HG02870 (cell line): ENCODE data around the gene MAN1B1.
"Not testable (repeated sequence)": the region's sequence is repeated elsewhere in the genome, so short reads cannot be mapped to it uniquely, and the experiment has no call there.

Source experiments
- ATAC-seq: cut with Tn5 transposase; IDR thresholded peaks from one replicate; pipeline ENCODE4 v1.9.1; 2021; ENCODE audit warnings: mild to moderate bottlenecking, moderate library complexity; ENCODE audit not compliant: unreplicated experiment

The MAN1B1 gene

DNA sequence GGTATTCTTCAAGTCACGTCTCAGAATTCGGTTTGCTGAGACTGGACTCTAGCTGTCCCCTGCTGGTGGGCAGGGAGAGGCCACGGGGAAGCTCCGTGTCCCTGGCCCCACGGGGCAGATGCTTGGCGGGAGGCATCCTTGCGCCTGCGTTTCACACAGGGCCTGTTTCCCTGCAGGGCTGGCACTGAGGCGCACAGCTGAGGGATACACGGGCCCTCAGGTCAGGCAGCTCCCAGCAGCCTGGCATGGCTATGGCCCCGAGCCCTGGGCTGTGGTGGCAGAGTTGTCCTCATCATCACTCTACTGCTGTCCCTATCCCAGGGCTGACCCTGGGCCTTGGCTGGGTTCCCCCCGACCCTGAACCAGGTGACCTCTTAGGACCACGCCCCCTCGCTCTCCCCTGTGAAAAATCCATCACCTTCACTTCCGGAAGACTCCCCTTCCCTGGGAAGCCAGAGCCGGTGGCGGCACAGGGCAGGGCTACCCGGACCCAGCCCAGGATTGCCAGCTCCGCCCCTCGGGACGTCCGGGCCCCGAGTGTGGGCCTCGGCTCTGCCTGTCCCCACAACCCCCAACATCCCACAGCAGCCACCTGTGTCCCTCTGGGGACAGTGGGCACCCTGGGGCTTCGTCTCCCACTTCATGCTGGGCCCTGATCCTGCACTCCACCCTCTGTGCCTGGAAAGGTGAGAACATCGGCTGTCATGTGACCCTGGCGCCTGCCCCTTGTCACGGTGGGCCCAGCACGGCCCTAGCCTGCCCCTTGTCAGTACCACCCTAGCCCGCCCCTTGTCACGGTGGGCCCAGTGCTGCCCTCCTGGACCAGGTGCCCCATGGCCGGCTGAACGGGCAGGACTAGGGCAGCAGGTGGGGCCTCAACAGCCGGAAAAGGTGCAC is 22.7 kb downstream of the MAN1B1 start:
- ATAC-seq: no peak

DNA sequence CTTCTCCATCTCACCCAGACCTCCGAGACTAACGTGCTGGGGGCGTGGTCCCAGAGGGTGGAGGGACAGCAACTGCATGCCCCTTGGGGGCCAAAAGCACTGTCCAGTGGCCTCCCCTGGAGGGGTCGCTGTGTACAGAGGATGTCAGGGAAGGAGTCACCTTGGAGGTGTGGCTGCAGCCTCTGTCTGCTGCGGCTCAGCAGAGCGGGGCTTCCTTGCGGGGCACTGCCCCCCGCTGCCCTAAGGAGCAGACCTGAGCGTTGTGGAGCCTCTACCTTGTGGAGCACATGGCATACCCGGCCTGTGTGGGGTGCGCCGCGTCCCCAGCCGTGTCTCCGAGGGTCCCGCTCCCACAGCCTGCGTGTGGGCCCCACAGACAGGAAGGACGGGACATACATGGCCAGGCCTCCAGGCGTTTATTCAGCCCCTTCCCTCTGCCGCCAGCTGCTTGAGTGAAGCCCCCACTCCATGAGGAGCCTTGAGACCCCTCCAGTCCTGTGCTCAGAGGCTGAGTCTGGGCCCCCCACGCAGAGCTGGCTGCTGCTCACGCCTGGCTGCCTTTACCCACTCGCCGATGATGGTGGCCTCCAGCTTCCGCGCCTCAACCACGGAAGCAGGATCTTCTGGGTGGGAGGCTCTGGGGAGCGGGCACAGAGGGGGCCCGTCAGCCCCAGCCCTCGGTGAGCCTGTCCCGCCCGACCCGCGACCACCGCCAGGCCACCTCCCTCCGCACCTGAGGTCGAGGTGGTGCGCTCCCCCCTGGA is 23.5 kb downstream of the MAN1B1 start:
- no peak for ATAC-seq

DNA sequence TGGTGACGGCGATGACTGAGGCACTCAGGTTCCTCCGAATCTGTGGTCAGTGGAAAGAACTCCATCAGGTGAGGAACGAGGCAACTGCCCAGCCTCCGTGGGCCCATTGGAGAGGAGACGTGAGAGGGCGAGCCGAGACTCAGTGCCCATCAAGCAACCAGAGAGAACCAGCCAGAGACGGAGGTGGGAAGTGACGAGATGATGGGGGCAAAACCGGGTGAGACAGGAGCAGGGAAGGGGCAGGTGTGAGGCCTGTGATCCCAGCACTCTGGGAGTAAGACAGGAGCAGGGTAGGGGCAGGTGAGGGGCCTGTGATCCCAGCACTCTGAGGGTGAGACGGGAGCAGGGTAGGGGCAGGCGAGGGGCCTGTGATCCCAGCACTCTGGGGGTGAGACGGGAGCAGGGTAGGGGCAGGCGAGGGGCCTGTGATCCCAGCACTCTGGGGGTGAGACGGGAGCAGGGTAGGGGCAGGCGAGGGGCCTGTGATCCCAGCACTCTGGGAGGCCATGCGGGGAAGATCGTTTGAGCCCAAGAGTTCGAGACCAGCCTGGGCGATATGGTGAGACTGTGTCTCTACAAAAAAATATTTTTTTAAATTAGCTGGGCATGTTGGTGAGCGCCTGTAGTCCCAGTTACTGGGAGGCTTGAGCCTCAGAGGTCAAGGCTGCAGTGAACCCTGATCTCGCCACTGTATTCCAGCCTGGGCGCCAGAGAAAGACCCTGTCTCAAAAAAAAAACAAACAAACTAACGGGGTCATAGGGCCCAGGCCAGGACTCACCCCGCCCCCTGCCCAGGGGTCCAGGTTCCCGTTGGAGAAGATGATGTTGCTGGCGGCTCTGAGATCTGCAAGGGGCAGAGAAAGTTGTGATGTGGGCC is 24.4 kb downstream of the MAN1B1 start:
- no peak for ATAC-seq

DNA sequence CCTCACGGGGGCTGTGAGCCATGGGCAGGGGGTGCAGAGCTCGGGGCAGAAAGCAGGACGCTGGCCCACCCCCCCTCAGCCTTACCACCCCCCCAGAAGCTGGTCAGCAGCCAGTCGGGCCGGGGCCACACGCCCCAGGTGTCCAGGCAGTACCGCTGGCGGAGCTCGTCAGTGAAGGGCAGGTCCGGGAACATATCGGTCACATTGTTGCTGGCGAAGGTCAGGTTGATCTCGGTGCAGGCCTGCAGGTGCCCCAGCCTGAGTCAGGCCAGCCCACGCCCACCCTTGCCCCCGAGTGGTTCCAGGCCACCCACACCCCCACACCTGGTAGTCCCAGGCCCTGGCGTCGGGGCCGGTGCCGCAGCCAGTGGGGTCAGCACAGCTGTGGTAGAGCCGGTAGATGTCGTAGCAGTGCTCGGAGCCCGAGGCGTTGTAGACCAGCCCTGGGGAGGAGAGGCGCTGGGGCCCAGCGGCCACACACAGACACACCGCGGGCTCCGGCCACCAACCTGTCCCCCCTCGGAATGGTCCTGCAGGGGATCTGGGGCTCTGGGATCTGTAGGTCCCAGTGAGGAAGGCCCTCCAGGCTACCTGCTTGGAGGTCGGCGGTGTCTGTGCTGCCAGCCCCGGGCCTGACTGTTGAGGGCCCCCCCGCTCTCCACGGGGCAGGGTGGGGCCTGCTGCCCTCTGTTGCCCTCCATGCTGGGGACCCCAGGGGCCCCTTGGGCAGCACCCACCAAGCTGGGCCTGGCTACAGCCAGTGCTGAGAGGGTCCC is 25.2 kb downstream of the MAN1B1 start:
- ATAC-seq: no peak

DNA sequence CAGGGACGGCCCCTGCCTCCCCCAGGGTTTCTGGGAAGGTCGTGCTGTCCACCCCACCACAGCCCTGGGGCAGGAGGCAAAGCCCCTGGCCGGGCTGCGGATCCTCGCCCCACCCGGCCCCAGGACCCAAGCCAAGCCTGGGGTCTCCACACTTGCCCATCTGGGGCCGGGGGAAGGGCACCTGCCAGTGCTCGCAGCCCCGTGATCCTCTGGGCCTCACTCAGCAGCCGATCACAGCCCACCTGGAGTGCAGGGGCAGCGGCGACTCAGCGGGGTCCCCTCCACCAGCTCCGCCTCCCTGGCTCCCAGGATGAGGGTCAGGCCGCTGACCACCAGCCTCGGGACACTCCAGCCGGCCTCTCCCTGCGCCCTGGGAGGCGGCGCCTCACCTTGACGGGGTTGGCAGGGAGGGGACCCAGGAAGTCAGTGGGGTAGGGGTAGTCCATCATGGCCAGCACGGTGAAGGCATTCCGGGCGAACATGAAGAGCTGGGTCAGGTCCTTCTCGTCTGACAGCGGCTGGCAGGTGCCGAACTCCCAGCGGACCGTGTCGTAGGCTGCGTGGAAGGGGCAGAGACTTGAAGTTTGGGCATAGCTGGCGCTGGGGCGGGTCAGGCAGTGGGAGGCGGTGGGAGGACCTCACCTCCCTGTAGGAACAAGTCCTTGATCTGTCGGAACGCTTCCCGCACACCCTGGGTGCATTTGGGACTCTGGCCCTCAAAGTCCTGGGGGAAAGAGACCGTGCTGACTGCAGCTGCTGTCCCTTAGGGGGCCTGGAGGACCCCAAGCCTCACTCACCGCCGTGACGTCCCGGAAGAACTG is 26.0 kb downstream of the MAN1B1 start:
- no peak for ATAC-seq

DNA sequence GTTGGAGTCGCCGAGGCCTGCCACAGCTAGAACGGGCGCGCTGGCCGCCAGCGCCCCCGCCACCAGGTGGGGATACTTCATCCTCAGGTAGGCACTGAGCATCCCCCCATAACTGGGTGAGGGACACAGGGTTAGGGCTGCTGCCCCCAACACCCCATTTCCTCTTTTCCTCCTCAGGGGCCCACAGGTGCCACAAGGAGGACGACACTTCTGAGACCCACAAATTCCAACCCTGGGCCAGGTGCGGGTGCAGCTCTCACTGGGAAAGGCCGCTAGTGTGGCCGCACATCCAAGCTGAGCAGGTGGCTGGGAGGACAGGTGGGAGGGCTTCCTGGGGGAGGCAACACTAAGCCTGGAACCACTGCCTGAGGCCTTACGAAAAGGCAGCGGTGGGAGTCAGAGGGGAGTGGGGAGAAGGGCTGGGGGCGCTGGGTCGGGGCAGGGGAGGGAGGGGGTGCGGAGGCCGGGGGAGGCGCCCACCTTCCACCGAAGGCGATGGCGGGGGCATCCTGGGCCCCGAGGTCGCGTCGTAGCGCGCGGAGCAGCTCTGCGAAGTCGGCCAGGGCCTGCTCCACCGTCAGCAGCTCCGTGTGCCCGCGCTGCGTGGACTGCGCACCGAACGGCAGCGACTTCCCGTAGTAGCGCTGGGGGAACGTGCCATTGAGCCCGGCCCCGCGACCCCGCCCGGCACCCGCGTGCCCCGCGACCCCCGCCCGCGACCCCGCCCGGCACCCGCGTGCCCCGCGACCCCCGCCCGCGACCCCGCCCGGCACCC is 26.8 kb downstream of the MAN1B1 start:
- no peak for ATAC-seq

DNA sequence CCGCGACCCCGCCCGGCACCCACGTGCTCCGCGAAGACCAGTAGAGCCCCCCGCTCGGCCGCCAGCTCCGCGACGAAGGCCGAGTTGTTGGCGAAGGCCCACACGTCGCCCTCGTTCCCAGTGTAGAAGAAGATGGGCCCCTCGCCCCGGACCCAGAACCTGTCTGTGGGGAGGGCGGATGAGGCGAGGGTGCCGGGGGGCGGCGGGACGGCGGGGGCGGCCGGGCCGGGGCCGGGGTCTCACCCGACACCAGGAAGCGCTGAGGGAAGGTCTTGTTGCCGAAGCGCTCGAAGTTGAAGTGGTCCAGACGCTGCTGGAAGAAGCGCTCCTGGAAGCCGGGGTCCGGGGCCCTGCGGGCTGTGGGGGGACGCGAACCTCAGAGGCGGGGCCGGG is 27.4 kb downstream of the MAN1B1 start:
- no peak for ATAC-seq

DNA sequence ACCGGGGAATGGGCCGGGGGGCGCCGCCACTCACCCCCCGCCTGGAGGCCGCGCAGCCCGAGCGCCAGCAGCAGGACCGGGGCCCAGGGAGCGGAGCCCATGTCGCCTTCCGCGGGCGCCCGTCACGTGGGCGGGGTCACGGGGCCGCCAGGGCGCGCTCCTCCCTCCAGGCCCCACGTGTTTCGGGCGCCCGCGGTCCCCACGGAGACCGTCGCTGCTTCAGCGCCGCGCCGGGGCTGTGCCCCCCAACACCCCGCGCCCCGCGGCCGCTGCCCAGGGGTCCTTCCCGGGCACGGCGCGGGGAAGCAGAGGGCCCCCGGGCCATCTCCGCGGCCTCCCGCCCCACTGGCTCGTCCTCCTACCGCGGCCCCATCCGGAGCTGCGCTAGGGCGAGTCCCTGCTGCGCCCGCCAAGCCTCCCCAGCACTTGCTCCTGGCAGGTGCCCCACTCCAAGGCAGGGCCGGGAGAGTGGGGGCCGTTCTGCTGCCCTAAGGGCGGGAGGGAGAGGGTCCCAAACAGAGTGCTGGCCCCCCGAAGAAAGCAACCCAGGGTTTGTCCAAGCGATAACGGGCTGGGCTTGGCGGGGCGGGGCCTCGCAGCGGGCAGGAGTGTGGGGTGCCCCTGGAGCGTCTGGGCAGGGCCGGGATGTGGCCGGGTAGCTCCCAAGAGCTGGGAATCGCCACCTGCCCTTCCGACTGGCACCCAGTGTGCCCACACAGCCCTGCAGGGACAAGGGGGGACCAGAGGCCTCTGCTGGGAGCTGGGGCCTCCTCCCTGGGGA is 28.0 kb downstream of the MAN1B1 start, which contains the start of gene DPP7:
Gene DPP7 (minus strand): TSS at position 121 of the 781 bp plus-strand sequence. CDS start 20 bp downstream, at position 101.
- no peak for ATAC-seq

DNA sequence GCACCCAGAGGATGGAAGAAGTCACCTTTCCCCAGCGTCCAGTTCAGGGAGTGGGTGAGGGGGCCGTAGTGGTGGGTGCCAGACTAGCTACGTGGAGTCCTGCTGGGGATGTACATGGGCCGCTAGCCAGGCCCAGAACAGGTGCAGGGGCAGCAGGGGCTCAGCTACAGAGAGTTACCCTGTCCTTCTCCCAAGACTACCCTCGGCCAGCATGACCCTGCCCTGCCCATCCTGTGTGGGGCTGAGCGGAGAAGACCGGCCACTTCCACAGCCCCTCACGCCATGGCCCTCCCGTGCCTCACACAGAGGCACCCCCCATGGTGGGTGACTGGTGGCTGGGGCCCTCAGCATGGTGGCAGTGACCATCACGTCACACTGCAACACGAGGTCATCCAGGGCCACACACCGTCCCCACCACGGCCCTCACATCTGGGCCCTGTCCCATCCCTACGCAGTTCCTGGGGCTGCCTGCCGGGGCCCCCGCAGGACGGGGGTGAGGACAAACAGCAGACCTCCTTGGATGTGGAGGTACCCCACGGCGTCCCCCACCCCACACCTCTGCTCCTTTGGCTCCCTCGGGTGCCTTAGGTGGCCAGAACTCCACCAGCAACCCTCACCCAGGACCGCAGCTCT is 28.7 kb downstream of the MAN1B1 start:
- ATAC-seq: no peak

DNA sequence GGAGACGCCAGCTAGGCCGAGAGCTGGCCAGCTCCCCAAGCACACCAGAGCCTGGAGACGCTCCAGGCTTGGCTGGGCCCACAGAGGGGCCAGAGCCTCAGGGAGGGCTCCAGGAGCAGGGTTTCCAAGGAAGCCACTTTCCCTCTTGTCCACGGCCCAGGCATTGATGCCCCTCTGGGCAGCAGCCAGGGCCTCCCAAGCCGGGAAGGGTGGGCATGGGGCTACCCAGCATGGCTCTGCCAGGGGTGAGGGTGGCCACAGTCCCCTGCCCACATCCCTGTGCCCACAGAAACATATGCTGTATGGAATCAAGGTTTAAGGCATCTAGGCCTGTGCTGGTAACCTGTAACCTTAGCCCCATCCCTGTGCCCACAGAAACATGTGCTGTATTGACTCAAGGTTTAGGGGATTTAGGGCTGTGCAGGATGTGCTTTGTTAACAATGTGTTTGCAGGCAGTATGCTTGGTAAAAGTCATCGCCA is 29.3 kb downstream of the MAN1B1 start:
- ATAC-seq: no peak

DNA sequence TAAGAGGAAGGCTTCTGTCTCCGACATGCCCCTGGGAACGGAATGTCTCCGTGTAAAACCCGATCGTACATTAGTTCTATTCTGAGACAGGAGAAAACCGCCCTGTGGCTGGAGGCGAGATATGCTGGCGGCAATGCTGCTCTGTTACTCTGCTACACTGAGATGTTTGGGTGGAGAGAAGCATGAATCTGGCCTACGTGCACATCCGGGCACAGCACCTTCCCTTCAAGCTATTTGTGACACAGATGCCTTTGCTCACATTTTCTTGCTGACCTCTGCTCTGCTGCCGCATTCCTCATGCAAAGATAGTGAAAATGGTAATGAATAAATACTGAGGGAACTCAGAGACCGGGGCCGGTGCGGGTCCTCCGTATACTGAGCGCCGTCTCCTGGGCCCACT is 29.9 kb downstream of the MAN1B1 start:
- ATAC-seq: no peak

DNA sequence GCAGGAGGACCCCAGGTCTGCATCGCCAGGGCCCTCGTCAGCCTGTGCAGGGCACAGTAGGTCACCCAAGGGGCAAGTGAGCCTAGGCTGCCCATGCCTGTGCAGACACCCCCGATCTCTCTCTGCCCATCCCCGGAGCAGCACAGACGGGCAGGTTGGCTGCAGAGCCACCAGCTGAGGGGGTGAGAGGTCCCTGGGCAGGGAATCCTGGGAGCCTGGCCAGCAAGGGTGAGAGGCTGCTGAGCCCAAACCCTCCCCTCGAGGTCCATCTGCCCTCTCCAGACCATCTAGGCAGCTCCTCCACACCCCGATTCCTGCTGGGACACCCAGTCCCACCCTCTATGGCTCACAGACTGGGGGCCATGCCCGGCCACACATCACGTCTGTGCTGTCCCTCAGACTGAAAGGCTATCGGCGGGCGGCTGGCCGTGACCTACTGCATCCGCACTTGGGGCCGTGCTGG is 30.5 kb downstream of the MAN1B1 start:
- no peak for ATAC-seq

DNA sequence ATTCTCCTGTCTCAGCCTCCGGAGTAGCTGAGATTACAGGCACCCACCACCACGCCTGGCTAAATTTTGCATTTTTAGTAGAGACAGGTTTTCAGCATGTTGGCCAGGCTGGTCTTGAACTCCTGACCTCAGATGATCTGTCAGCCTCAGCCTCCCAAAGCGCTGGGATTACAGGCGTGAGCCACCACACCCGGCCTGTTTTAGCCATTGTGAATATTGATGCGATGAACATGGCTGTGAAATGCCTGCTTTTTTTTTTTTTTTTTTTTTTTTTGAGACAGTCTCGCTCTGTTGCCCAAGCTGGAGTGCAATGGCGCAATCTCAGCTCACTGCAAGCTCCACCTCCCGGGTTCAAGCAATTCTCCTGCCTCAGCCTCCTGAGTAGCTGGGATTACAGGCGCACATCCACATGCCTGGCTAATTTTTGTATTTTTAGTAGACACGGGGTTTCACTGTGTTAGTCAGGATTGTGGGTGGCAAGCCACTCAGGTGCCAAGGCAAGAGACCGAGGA is 31.4 kb downstream of the MAN1B1 start:
- not testable (repeated sequence) for ATAC-seq

DNA sequence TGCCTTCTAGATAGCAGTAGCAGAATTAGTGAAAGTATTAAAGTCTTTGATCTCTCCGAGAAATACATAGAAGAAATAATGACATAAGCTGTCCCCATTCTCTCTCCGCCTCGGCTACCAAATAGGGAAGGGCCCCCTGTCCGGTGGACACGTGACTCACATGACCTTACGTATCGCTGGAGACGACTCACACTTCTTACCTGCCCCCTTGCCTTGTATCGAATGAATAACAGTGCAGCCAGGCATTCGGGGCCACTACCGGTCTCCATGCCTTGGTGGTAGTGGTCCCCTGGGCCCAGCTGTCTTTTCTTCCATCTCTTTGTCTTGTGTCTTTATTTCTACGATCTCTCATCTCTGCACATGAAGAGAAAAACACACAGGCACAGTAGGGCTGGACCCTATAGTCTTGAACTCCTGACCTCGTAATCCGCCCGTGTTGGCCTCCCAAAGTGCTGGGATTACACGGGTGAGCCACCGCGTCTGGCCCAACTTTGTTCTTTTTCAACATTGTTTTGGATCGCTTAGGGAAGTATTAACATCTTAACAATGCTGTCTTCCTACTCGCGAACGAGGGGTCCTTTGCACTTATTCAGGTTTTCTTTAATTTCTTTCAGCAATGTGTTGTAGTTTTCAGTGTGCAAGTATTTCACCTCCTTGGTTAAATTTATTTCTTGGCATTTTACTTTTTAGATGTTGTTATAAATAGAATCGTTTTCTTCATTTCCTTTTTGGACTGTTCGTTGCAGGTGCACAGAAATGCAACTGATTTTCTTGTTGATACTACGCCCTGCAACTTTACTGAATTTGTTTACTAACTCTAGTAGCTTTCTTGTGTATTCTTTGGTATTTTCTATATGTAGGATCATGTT is 35.4 kb downstream of the MAN1B1 start:
- ATAC-seq: not testable (repeated sequence)

DNA sequence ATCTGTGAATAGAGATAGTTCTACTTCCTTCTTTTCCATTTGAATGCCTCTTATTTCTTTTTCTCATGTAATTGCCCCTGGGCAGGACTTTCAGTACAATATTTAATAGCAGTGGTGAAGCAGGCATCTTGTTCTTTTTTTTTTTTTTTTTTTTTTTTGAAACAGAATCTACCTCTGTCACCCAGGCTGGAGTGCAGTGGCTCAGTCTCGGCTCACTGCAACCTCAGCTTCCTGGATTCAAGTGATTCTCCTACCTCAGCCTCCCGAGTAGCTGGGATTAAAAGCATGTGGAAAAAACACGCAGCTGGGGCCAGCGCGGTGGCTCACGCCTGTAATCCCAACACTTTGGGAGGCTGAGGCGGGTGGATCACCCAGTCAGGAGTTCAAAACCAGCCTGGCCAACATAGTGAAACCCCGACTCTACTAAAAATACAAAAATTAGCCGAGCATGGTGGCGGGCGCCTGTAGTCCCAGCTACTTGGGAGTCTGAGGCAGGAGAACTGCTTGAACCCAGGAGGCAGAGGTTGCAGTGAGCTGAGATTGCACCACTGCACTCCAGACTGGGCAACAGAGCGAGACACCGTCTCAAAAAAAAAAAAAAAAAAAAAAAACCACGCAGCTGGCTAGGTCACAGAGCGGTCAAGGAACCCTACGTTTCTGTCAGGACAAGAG is 36.1 kb downstream of the MAN1B1 start:
- not testable (repeated sequence) for ATAC-seq
